COLO668 (cell line): ENCODE measurements around the gene PKDREJ.
"Not testable (repeated sequence)": the region's sequence is repeated elsewhere in the genome, so short reads cannot be mapped to it uniquely, and the experiment has no call there.

Experiments
- DNase-seq: peaks from one replicate; lab custom pipeline; 2025; ENCODE audit not compliant: unreplicated experiment; lab: John Stamatoyannopoulos, UW

PKDREJ gene

GRCh38 chr22:46267431-46268279 lies 4.5 kb upstream of the PKDREJ start, which contains the start of gene TTC38:
Gene TTC38, plus strand, starts transcription at chr22:46268008. Its CDS starts 32 bp downstream, at chr22:46268040.
- peak; percentile 63 for DNase-seq

- not testable (repeated sequence) for DNase-seq
These were observed 2.5 kb upstream of the PKDREJ start for GRCh38 chr22:46265627-46266026.

- not testable (repeated sequence) for DNase-seq
These were observed 1.4 kb upstream of the PKDREJ start for GRCh38 chr22:46264520-46264919.

- DNase-seq, result peak; percentile 92
These were observed 511 bp downstream of the PKDREJ start for GRCh38 chr22:46262449-46263215.

GRCh38 chr22:46260038-46260437 lies 3.1 kb downstream of the PKDREJ start:
- no peak for DNase-seq

- DNase-seq, result no peak
These were observed 3.8 kb downstream of the PKDREJ start for GRCh38 chr22:46259374-46259773.

- DNase-seq, result no peak
These were observed 6.7 kb downstream of the PKDREJ start for GRCh38 chr22:46256358-46256958.

GRCh38 chr22:46251816-46252380 lies 11.2 kb downstream of the PKDREJ start:
- DNase-seq, result no peak

- no peak for DNase-seq
These were observed 11.9 kb downstream of the PKDREJ start for GRCh38 chr22:46251266-46251665.

GRCh38 chr22:46250783-46251125 lies 12.4 kb downstream of the PKDREJ start:
- peak; percentile 54 for DNase-seq

- peak; percentile 95 for DNase-seq
These were observed 12.9 kb downstream of the PKDREJ start, which contains the start of gene CDPF1 for GRCh38 chr22:46250035-46250782. Gene CDPF1, minus strand, starts transcription at chr22:46250293. Its CDS starts 2,009 bp downstream, at chr22:46248284.

- DNase-seq, result no peak
These were observed 15.6 kb downstream of the PKDREJ start for GRCh38 chr22:46247443-46247975.

GRCh38 chr22:46246178-46246577 lies 17.0 kb downstream of the PKDREJ start:
- DNase-seq, result no peak

GRCh38 chr22:46245511-46245910 lies 17.6 kb downstream of the PKDREJ start:
- no peak for DNase-seq

GRCh38 chr22:46244771-46245170 lies 18.4 kb downstream of the PKDREJ start:
- DNase-seq, result no peak

GRCh38 chr22:46242076-46242475 lies 21.1 kb downstream of the PKDREJ start:
- no peak for DNase-seq

GRCh38 chr22:46241396-46242007 lies 21.6 kb downstream of the PKDREJ start:
- DNase-seq, result no peak

- no peak for DNase-seq
These were observed 22.2 kb downstream of the PKDREJ start for GRCh38 chr22:46240907-46241306.

- no peak for DNase-seq
These were observed 22.6 kb downstream of the PKDREJ start for GRCh38 chr22:46240506-46240905.

GRCh38 chr22:46240073-46240472 lies 23.1 kb downstream of the PKDREJ start:
- no peak for DNase-seq
